IMR-90 (cell line): ENCODE data around the gene SELENOP. TPM values are rescaled to one million over a fixed set of nuclear protein-coding genes. Genes with fewer than 3 reads are reported as not detected.

Experiments used
- ATAC-seq: fragments of 200-7000 bp; cut with Tn5 transposase; 2 replicates; pipeline ENCODE4 v1.9.1; 2020; ENCODE audit warnings: low read depth, mild to moderate bottlenecking, moderate library complexity
- BruUV-seq: library from RNA; stranded (reverse); fragments of 400-500 nt; replicated peaks from 2 replicates; lab custom pipeline; 2021; lab: Mats Ljungman, UMichigan
- CTCF ChIA-PET: fragments of 300-600 bp; formaldehyde crosslinking; extraction: SDS; loops from one replicate; lab custom pipeline; 2021; ENCODE audit warnings: antibody characterized with exemption; lab: Yijun Ruan, JAX
- POLR2A ChIA-PET: fragments of 300-600 bp; sonication (Branson Sonifier 250); formaldehyde crosslinking; loops from one replicate; lab custom pipeline; 2022; ENCODE audit warnings: antibody characterized with exemption; ENCODE audit not compliant: unreplicated experiment; lab: Charles Lee
- DNase-seq: peaks from one replicate; pipeline ENCODE4 v3.0.0; 2013
- H2AFZ ChIP-seq: replicated peaks from 2 replicates; pipeline ENCODE3; 2013; ENCODE audit warnings: low read length, mild to moderate bottlenecking; ENCODE audit not compliant: poor library complexity
- H2AK5ac ChIP-seq: 2 replicates; pipeline ENCODE4 v1.6.1; 2013; ENCODE audit warnings: low read depth, low read length, inconsistent platforms
- H2AK9ac ChIP-seq: replicated peaks from 2 replicates; pipeline ENCODE3; 2013; ENCODE audit warnings: mild to moderate bottlenecking, low read depth, low read length, moderate library complexity; ENCODE audit not compliant: poor library complexity
- H2BK120ac ChIP-seq: 2 replicates; pipeline ENCODE4 v1.6.1; 2013; ENCODE audit warnings: low read depth, low read length, inconsistent platforms
- H2BK15ac ChIP-seq: 3 replicates; pipeline ENCODE4 v1.6.1; 2013; ENCODE audit warnings: low read depth, low read length, inconsistent platforms
- H2BK20ac ChIP-seq: 2 replicates; pipeline ENCODE4 v1.6.1; 2013; ENCODE audit warnings: low read depth, mild to moderate bottlenecking, inconsistent platforms, low read length, moderate library complexity
- H2BK5ac ChIP-seq: 2 replicates; pipeline ENCODE4 v1.6.1; 2013; ENCODE audit warnings: mild to moderate bottlenecking, low read depth, low read length, inconsistent platforms; ENCODE audit not compliant: poor library complexity, severe bottlenecking
- H3K14ac ChIP-seq: replicated peaks from 2 replicates; pipeline ENCODE4 v1.6.1; 2013; ENCODE audit warnings: low read depth, low read length, inconsistent platforms
- H3K18ac ChIP-seq: 2 replicates; pipeline ENCODE4 v1.6.1; 2013; ENCODE audit warnings: low read depth, low read length, control low read depth
- H3K23ac ChIP-seq: 2 replicates; pipeline ENCODE4 v1.6.1; 2013; ENCODE audit warnings: low read depth, low read length, inconsistent platforms
- H3K27ac ChIP-seq: 2 replicates; pipeline ENCODE4 v1.5.1; 2013; ENCODE audit warnings: mild to moderate bottlenecking, control low read depth, low read length; ENCODE audit not compliant: insufficient read depth
- H3K27me3 ChIP-seq: 2 replicates; pipeline ENCODE4 v1.6.1; 2013; ENCODE audit warnings: low read length; ENCODE audit not compliant: control insufficient read depth, insufficient read depth
- H3K36me3 ChIP-seq: 2 replicates; pipeline ENCODE4 v1.6.1; 2013; ENCODE audit warnings: low read length, mixed read lengths; ENCODE audit not compliant: control insufficient read depth, insufficient read depth
- H3K4ac ChIP-seq: 2 replicates; pipeline ENCODE4 v1.6.1; 2013; ENCODE audit warnings: low read depth, low read length, inconsistent platforms
- H3K4me1 ChIP-seq: 2 replicates; pipeline ENCODE4 v1.6.1; 2013; ENCODE audit warnings: low read length, mixed read lengths; ENCODE audit not compliant: control insufficient read depth, insufficient read depth
- H3K4me2 ChIP-seq: 2 replicates; pipeline ENCODE4 v1.6.1; 2013; ENCODE audit warnings: low read depth, mild to moderate bottlenecking, control low read depth, low read length, moderate library complexity
- H3K4me3 ChIP-seq: 2 replicates; pipeline ENCODE4 v1.5.1; 2013; ENCODE audit warnings: low read depth, mild to moderate bottlenecking, control low read depth, low read length, moderate library complexity; ENCODE audit not compliant: insufficient read depth
- H3K56ac ChIP-seq: 2 replicates; pipeline ENCODE4 v1.6.1; 2013; ENCODE audit warnings: low read length, inconsistent platforms; ENCODE audit not compliant: insufficient read depth; ENCODE audit errors: extremely low read depth
- H3K79me1 ChIP-seq, 2 experiments: 2 replicates each; pipeline ENCODE4 v1.6.1; 2013; ENCODE audit warnings: low read length in 2 of 2, inconsistent platforms in 1 of 2, low read depth in 1 of 2
- H3K9ac ChIP-seq: 2 replicates; pipeline ENCODE4 v1.6.1; 2013; ENCODE audit warnings: low read depth, low read length, control low read depth
- H3K9me1 ChIP-seq: 2 replicates; pipeline ENCODE4 v1.6.1; 2013; ENCODE audit warnings: low read length, inconsistent platforms; ENCODE audit not compliant: insufficient read depth
- H3K9me3 ChIP-seq: 2 replicates; pipeline ENCODE4 v1.6.1; 2013; ENCODE audit warnings: low read length; ENCODE audit not compliant: control insufficient read depth, insufficient read depth
- H4K20me1 ChIP-seq: 2 replicates; pipeline ENCODE4 v1.6.1; 2013; ENCODE audit warnings: low read length, inconsistent platforms; ENCODE audit not compliant: insufficient read depth
- H4K5ac ChIP-seq: 2 replicates; pipeline ENCODE4 v1.6.1; 2013; ENCODE audit warnings: mild to moderate bottlenecking, low read depth, low read length, control low read depth
- H4K8ac ChIP-seq, 2 experiments: 2 replicates each; pipeline ENCODE4 v1.6.1; 2013; ENCODE audit warnings: low read depth in 2 of 2, low read length in 2 of 2, control low read depth in 1 of 2, inconsistent platforms in 1 of 2
- H4K91ac ChIP-seq: 2 replicates; pipeline ENCODE4 v1.6.1; 2013; ENCODE audit warnings: low read depth, low read length, inconsistent platforms; ENCODE audit not compliant: insufficient read depth
- BHLHE40 ChIP-seq: fragments of 150-350 bp; IDR thresholded peaks from 2 replicates; pipeline ENCODE4 v1.6.1; 2016; ENCODE audit warnings: mild to moderate bottlenecking, low read depth, low read length
- CEBPB ChIP-seq: IDR thresholded peaks from 2 replicates; pipeline ENCODE4 v1.6.1; 2012; ENCODE audit warnings: low read depth, low read length, improper control_type of control experiment
- CHD1 ChIP-seq: IDR thresholded peaks from 2 replicates; pipeline ENCODE4 v1.6.1; 2012; ENCODE audit warnings: low read depth, low read length, improper control_type of control experiment
- CTCF ChIP-seq: conservative IDR thresholded peaks from 2 replicates; pipeline ENCODE4 v1.5.1; 2012; ENCODE audit warnings: mild to moderate bottlenecking, low read depth, low read length, improper control_type of control experiment
- FOS ChIP-seq: fragments of 150-350 bp; IDR thresholded peaks from 2 replicates; pipeline ENCODE4 v1.6.1; 2016; ENCODE audit warnings: low read depth, low read length
- MAFK ChIP-seq: IDR thresholded peaks from 2 replicates; pipeline ENCODE4 v1.6.1; 2012; ENCODE audit warnings: low read depth, low read length, improper control_type of control experiment
- MAZ ChIP-seq: IDR thresholded peaks from 2 replicates; pipeline ENCODE4 v1.6.1; 2012; ENCODE audit warnings: low read depth, mild to moderate bottlenecking, low read length, improper control_type of control experiment, moderate library complexity, borderline replicate concordance
- NFE2L2 ChIP-seq: fragments of 150-350 bp; IDR thresholded peaks from 2 replicates; pipeline ENCODE4 v1.6.1; 2016; ENCODE audit warnings: low read depth, mild to moderate bottlenecking, low read length
- POLR2A ChIP-seq: IDR thresholded peaks from 2 replicates; pipeline ENCODE4 v1.6.1; 2012; ENCODE audit warnings: mild to moderate bottlenecking, low read depth, low read length
- RAD21 ChIP-seq: IDR thresholded peaks from 2 replicates; pipeline ENCODE4 v1.6.1; 2012; ENCODE audit warnings: low read length, improper control_type of control experiment
- RCOR1 ChIP-seq: IDR thresholded peaks from 2 replicates; pipeline ENCODE4 v1.6.1; 2012; ENCODE audit warnings: mild to moderate bottlenecking, low read length, improper control_type of control experiment; ENCODE audit not compliant: insufficient replicate concordance
- USF2 ChIP-seq: fragments of 150-350 bp; IDR thresholded peaks from 2 replicates; pipeline ENCODE4 v1.6.1; 2017; ENCODE audit warnings: mild to moderate bottlenecking, antibody characterized with exemption, low read length, low read depth
- WGBS, 2 experiments: methylation state at CpG; one replicate each; pipeline versions ENCODE4 v1.1.5 to v1.1.7; 2013; ENCODE audit warnings: missing lambda C conversion rate in 2 of 2; ENCODE audit not compliant: insufficient read length in 1 of 2; ENCODE audit errors: extremely low coverage in 2 of 2; 5-methylcytosine and 5-hydroxymethylcytosine counted together
- dilution Hi-C: fragments of 300-500 bp; cut with HindIII; formaldehyde crosslinking; loops from one replicate; pipeline ENCODE4 v1.14.3; 2018; ENCODE audit warnings: low sequenced_read_pairs; ENCODE audit not compliant: unreplicated experiment
- in situ Hi-C: fragments of 300-500 bp; cut with MboI; formaldehyde crosslinking; loops from 3 replicates; pipeline ENCODE4 v1.14.3; 2019; ENCODE audit warnings: low sequenced_read_pairs, inconsistent platforms, mixed read lengths
- intact Hi-C: fragments of 100-400 bp; cut with micrococcal nuclease; formaldehyde crosslinking; loops from 2 replicates; pipeline ENCODE4 v1.10.0; 2022
- polyA plus RNA-seq, 3 experiments: library from polyadenylated mRNA; depleted of rRNA; stranded (reverse); fragments of >200 nt; gene quantifications; 2 replicates each; pipeline ENCODE4 v1.2.3, GENCODE V29; 2012; ENCODE audit warnings: low replicate concordance in 1 of 3
- total RNA-seq: library from RNA; depleted of rRNA; stranded (reverse); fragments of >200 nt; gene quantifications from 2 replicates; pipeline ENCODE4 v1.2.3, GENCODE V29; 2012
- TF ChIP-seq, protein P1 (sequence below): fragments of 150-350 bp; IDR thresholded peaks from 2 replicates; pipeline ENCODE4 v1.6.1; 2016; ENCODE audit warnings: low read depth, mild to moderate bottlenecking, low read length, moderate library complexity, borderline replicate concordance

SELENOP gene
- total and polyA plus RNA-seq, 2 of the 4 experiments (the other 2 are of a cell fraction), result 0.55 to 1.1 TPM

- no peak overlapping the region for H3K56ac ChIP-seq
Measured at GRCh38 chr5:42787845-42788244, 23.8 kb downstream of the SELENOP start.

More at GRCh38 chr5:42787845-42788244, 23.8 kb downstream of the SELENOP start:
- no peak overlapping the region for H3K27ac ChIP-seq
- no peaks in the 10 kb centered on the region for H3K9me1 ChIP-seq
- POLR2A ChIA-PET, result no interaction called here
- no peak overlapping the region for H2AFZ ChIP-seq
- no peak overlapping the region for H2BK120ac ChIP-seq
- no peaks in the 10 kb centered on the region for H3K9me3 ChIP-seq
- DNase-seq (no peak), ATAC-seq (no peak)
- no peak overlapping the region for H3K4ac ChIP-seq
- H3K27me3 ChIP-seq, result no peaks in the 10 kb centered on the region
- H3K4me2 ChIP-seq, result no peak overlapping the region
- H2AK9ac ChIP-seq, result no peak overlapping the region
- dilution Hi-C loops, result no loop called here
- BruUV-seq, result no TSS peak
- no peak overlapping the region for H3K18ac ChIP-seq
- no peak overlapping the region for H2BK15ac ChIP-seq
- H2BK20ac ChIP-seq, result no peak overlapping the region
- no peak overlapping the region for H3K9ac ChIP-seq
- H4K20me1 ChIP-seq, result no peaks in the 10 kb centered on the region
- no peaks in the 10 kb centered on the region for H3K79me1 ChIP-seq
- TF ChIP-seq POLR2A (no peak), CTCF (no peak), MAZ (no peak), USF2 (no peak), CEBPB (no peak), NFE2L2 (no peak), BHLHE40 (no peak), FOS (no peak), RAD21 (no peak), RCOR1 (no peak), MAFK (no peak), CHD1 (no peak)
- TF ChIP-seq, protein P1, sequence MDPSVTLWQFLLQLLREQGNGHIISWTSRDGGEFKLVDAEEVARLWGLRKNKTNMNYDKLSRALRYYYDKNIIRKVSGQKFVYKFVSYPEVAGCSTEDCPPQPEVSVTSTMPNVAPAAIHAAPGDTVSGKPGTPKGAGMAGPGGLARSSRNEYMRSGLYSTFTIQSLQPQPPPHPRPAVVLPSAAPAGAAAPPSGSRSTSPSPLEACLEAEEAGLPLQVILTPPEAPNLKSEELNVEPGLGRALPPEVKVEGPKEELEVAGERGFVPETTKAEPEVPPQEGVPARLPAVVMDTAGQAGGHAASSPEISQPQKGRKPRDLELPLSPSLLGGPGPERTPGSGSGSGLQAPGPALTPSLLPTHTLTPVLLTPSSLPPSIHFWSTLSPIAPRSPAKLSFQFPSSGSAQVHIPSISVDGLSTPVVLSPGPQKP, result no peak
- H3K23ac ChIP-seq, result no peak overlapping the region
- no peaks in the 10 kb centered on the region for H3K4me1 ChIP-seq
- intact Hi-C loops, result no loop called here
- in situ Hi-C loops, result no loop called here
- no peak overlapping the region for H3K4me3 ChIP-seq
- no CpG with 5 or more reads among the region's 1 CpG for WGBS, 2 experiments
- no peak overlapping the region for H4K5ac ChIP-seq
- no peak overlapping the region for H4K91ac ChIP-seq
- no peak overlapping the region for H2BK5ac ChIP-seq
- no peak overlapping the region for H2AK5ac ChIP-seq
- CTCF ChIA-PET, result no interaction called here
- no peak overlapping the region for H3K14ac ChIP-seq
- no peaks in the 10 kb centered on the region for H3K36me3 ChIP-seq
- no peak overlapping the region for H4K8ac ChIP-seq
